GM23248 (cell line): ENCODE results near the gene EVC. TPM values are rescaled to one million over a fixed set of nuclear protein-coding genes. Genes with fewer than 3 reads are reported as not detected.

ENCODE experiments used
- DNase-seq: peaks from one replicate; pipeline ENCODE4 v3.0.0-alpha.2; 2015
- H2AFZ ChIP-seq: fragments of 200-600 bp; sonication (generic); 2 replicates; pipeline ENCODE4 v1.6.1; 2016; ENCODE audit warnings: antibody characterized with exemption
- H3F3A ChIP-seq: fragments of 200-600 bp; sonication (generic); 2 replicates; pipeline ENCODE4 v1.6.1; 2016; ENCODE audit warnings: mild to moderate bottlenecking, antibody characterized with exemption, mixed run types; ENCODE audit not compliant: insufficient read depth
- H3K27ac ChIP-seq: fragments of 200-600 bp; sonication (generic); 2 replicates; pipeline ENCODE4 v1.5.1; 2016; ENCODE audit warnings: mild to moderate bottlenecking
- H3K27me3 ChIP-seq: fragments of 200-600 bp; sonication (generic); replicated peaks from 2 replicates; pipeline ENCODE4 v1.6.1; 2016; ENCODE audit warnings: mild to moderate bottlenecking; ENCODE audit not compliant: insufficient read depth
- H3K36me3 ChIP-seq: fragments of 200-600 bp; sonication (generic); 2 replicates; pipeline ENCODE4 v1.6.1; 2016; ENCODE audit warnings: low read depth, mild to moderate bottlenecking
- H3K4me1 ChIP-seq: fragments of 200-600 bp; sonication (generic); 2 replicates; pipeline ENCODE4 v1.6.1; 2016; ENCODE audit warnings: mild to moderate bottlenecking; ENCODE audit not compliant: insufficient read depth
- H3K4me2 ChIP-seq: fragments of 200-600 bp; sonication (generic); one replicate; pipeline ENCODE4 v1.6.1; 2016; ENCODE audit warnings: mild to moderate bottlenecking; ENCODE audit not compliant: unreplicated experiment
- H3K4me3 ChIP-seq: fragments of 200-600 bp; sonication (generic); 2 replicates; pipeline ENCODE4 v1.5.1; 2016; ENCODE audit warnings: mild to moderate bottlenecking
- H3K79me2 ChIP-seq: fragments of 200-600 bp; sonication (generic); 2 replicates; pipeline ENCODE4 v1.6.1; 2016; ENCODE audit warnings: mild to moderate bottlenecking; ENCODE audit not compliant: insufficient read depth
- H3K9ac ChIP-seq: fragments of 200-600 bp; sonication (generic); 2 replicates; pipeline ENCODE4 v1.6.1; 2016; ENCODE audit warnings: mild to moderate bottlenecking
- H3K9me2 ChIP-seq: fragments of 200-600 bp; sonication (generic); 2 replicates; pipeline ENCODE4 v1.6.1; 2016; ENCODE audit warnings: mixed run types, mild to moderate bottlenecking, moderate library complexity; ENCODE audit not compliant: insufficient read depth
- H3K9me3 ChIP-seq: fragments of 200-600 bp; sonication (generic); one replicate; pipeline ENCODE4 v1.6.1; 2017; ENCODE audit warnings: low read depth
- H4K20me1 ChIP-seq: fragments of 200-600 bp; sonication (generic); 2 replicates; pipeline ENCODE4 v1.6.0; 2016; ENCODE audit not compliant: insufficient read depth
- EZH2 ChIP-seq: fragments of 200-600 bp; sonication (generic); IDR thresholded peaks from 2 replicates; pipeline ENCODE4 v1.6.1; 2018; ENCODE audit warnings: antibody characterized with exemption, mild to moderate bottlenecking; ENCODE audit not compliant: insufficient read depth, poor library complexity, severe bottlenecking
- EZH2phosphoT487 ChIP-seq: fragments of 200-600 bp; sonication (generic); IDR thresholded peaks from 2 replicates; pipeline ENCODE4 v1.6.1; 2018; ENCODE audit warnings: antibody characterized with exemption, moderate library complexity, mild to moderate bottlenecking, low read depth; ENCODE audit not compliant: insufficient read depth
- WGBS, 2 experiments: methylation state at CpG; one replicate each; pipeline ENCODE4 v1.1.6; 2015 to 2017; ENCODE audit warnings: low lambda C conversion rate in 2 of 2, low coverage in 1 of 2; ENCODE audit errors: missing lambda C conversion rate in 2 of 2; 5-methylcytosine and 5-hydroxymethylcytosine counted together
- in situ Hi-C: fragments of 300-500 bp; cut with MboI; formaldehyde crosslinking; loops from 2 replicates; pipeline ENCODE4 v1.15.0; 2020
- polyA plus RNA-seq: library from polyadenylated mRNA; unstranded; fragments of >200 nt; fragmentation: Nextera tagmentation; extraction: Ambion mirVana; gene quantifications from 2 replicates; pipeline ENCODE4 v1.2.1, GENCODE V29; 2016
- total RNA-seq: library from RNA; depleted of rRNA; stranded (reverse); fragments of >200 nt; shearing (Covaris generic); gene quantifications from 2 replicates; pipeline ENCODE4 v1.2.3, GENCODE V29; 2014

EVC gene
- total and polyA plus RNA-seq, 2 experiments from 2014 or later, result 4.0 to 56.2 TPM

DNA sequence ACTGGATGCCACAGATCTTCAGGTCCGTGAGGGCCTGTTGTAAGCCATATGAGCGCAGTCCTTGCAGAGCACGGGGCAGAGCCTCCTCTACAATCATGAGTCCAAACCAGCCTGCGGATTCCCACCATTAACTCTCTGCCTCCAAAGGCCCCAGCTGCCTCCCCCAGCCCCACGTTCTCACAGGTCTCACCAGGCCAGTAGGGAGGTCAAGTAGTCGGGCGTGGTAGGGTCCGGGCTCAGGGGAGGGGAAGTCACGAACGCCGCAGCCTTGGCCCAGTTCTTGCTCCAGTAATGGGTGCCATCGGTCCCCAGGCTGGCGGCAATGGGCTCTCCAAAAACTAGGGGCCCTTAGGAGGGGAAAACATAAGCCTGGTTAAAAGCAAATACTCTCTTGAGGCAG is 128.3 kb downstream of the EVC start:
- no peak overlapping the region for H3K4me3 ChIP-seq
- H3K4me2 ChIP-seq, result peak overlapping the region; percentile 73
- H3F3A ChIP-seq, result no peaks in the 10 kb centered on the region
- no peak for DNase-seq
- H3K9me2 ChIP-seq, result no peaks in the 10 kb centered on the region
- H3K79me2 ChIP-seq, result no peaks in the 10 kb centered on the region
- H3K9ac ChIP-seq, result no peak overlapping the region
- H3K27ac ChIP-seq, result no peak overlapping the region
- no peaks in the 10 kb centered on the region for H3K36me3 ChIP-seq
- peaks cover 5% of the 10 kb centered on the region; the same call in 1 of the 2 replicates for H3K4me1 ChIP-seq
- WGBS, 2 experiments, result 74 to 76% methylated on average over 13 of the region's 13 CpGs
- H4K20me1 ChIP-seq, result no peaks in the 10 kb centered on the region
- in situ Hi-C loops, result no loop called here
- peaks cover 4% of the 10 kb centered on the region; the same call in 1 of the 2 replicates for H3K27me3 ChIP-seq
- no peak overlapping the region for H2AFZ ChIP-seq
- H3K9me3 ChIP-seq, result no peaks in the 10 kb centered on the region
- no peak for TF ChIP-seq EZH2phosphoT487
- TF ChIP-seq EZH2, result no peak

DNA sequence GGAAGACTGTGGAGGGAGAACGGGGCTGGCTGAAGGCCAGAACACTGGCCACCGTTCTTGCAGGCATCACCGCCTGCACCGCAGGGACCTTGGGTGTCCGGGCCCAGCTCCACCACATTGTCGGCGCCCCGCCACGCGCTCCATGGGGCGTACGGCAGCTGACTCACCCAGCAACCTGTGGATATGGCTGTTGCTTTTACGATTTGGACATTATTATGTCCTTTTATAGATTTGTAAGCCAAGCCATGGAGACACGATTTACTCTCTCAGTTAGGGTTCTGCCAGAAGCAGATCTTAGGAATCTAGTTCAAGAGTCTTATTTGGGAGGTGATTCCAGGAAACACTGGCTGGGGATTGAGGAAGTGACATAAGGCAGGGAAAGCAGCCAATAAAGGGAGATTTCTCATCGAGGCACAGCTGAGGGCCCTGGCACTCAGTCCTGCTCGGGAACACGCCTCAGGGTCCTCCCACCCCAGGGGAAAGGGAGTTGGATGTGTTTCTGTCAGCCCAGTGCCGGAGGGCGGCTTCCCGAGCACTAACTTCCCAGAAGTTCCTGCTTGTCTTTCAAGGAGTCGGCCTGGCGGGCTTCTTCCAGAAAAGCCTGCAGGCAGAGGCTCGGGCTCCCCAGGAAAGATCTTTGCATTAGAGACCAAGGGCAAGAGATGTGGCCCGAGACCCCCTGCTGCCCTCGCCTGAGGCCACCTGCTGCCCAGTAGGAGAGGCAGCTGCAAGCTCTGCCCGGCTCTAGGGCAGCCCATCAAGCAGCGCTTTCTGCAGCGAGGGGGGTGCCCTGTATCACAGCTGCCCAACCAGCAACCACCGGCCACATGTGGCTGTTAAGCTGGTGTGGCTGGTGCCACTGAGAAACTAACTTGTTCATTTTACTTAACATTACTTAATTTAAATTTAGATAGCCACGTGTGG is 129.0 kb downstream of the EVC start:
- Histone ChIP-seq H3K9me3 (no peaks in the 10 kb centered on the region), H3K9me2 (no peaks in the 10 kb centered on the region), H3K4me1 (peaks cover 5% of the 10 kb centered on the region; the same call in 1 of the 2 replicates), H3K27ac (no peak overlapping the region), H4K20me1 (no peaks in the 10 kb centered on the region), H2AFZ (peak overlapping the region; percentile 77), H3K4me2 (peak overlapping the region; percentile 73), H3K79me2 (no peaks in the 10 kb centered on the region), H3K36me3 (no peaks in the 10 kb centered on the region), H3K9ac (no peak overlapping the region), H3K4me3 (peak overlapping the region; percentile 53), H3F3A (no peaks in the 10 kb centered on the region), H3K27me3 (peaks cover 4% of the 10 kb centered on the region; the same call in 1 of the 2 replicates)
- DNase-seq, result peak; percentile 62
- in situ Hi-C loops, result no loop called here
- 7% methylated on average over 30 of the region's 30 CpGs for WGBS, 2 experiments
- TF ChIP-seq EZH2phosphoT487 (no peak), EZH2 (no peak)

DNA sequence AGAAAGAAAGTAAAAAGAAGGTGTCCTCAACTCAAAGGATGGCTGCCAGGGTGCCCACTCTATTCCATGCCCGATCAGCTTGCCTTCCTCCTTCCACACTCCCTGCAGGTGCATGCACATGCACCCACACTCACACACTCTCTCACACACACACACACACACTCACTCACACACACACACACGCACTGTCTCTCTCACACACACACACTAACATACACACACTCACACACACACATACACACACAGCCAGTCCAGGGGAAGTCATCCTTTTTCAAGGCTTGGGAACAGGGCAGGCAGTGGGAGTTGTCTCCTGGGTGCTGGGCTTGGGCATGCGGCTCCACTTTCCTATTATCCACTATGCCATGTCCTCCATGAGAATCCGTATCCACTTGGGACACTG is 131.5 kb downstream of the EVC start:
- in situ Hi-C loops, result no loop called here
- WGBS, 2 experiments, result 73 to 85% methylated on average over 4 of the region's 4 CpGs
- no peaks in the 10 kb centered on the region for H3F3A ChIP-seq
- no peak for TF ChIP-seq EZH2
- no peak for TF ChIP-seq EZH2phosphoT487
- H3K9me3 ChIP-seq, result no peaks in the 10 kb centered on the region
- H3K79me2 ChIP-seq, result no peaks in the 10 kb centered on the region
- peaks cover 4% of the 10 kb centered on the region; the same call in 1 of the 2 replicates for H3K27me3 ChIP-seq
- no peak overlapping the region for H3K27ac ChIP-seq
- H2AFZ ChIP-seq, result no peak overlapping the region
- peaks cover 5% of the 10 kb centered on the region; the same call in 1 of the 2 replicates for H3K4me1 ChIP-seq
- H3K4me3 ChIP-seq, result no peak overlapping the region
- H3K4me2 ChIP-seq, result no peak overlapping the region
- no peak overlapping the region for H3K9ac ChIP-seq
- no peaks in the 10 kb centered on the region for H3K9me2 ChIP-seq
- DNase-seq, result no peak
- H4K20me1 ChIP-seq, result no peaks in the 10 kb centered on the region
- H3K36me3 ChIP-seq, result no peaks in the 10 kb centered on the region

DNA sequence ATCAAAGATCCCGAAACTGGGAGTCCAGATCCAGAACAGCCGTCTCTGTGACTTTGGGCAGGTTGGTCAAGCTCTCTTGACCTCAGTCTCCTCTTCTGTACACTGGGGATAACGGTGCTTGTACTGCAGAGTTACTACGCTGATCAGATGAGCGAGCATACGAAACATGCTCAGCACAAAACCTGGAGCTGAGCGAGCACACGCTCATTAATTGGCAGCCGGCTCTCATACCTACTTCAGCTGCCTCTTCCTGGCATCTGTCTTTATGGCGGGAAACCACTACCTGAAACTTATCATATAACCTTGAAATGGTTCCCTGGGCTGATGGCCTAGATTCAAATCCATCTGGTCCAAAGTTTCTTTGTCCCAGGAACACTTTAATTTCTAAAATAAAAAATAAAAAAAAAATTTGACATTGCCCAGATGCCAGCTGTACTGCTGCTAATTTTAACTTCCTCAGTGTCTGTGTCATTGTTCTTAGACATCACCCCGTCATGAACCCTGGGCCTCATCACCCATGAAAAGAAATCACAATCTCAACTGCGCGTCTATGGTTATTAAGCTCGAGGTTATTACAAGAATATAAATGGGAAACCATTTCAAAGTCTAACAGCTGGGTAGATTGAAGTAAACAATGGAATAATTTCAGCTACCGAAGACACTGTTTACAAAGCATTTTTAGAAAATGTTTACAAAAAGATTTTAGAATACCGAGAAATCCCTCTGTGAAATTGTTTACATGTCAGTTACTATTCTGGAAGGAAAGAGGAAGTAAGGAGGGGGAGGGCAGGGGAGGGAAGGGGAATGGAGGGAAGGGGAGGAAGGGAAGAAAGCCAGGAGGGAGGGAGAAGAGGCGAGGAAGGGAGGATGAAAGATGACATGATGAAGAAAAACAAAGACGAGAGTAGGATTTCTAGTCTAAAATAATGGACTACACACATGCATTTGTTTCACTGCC is 132.9 kb downstream of the EVC start:
- no peak overlapping the region for H3K9ac ChIP-seq
- no peak overlapping the region for H3K27ac ChIP-seq
- H4K20me1 ChIP-seq, result no peaks in the 10 kb centered on the region
- H3K4me2 ChIP-seq, result no peak overlapping the region
- in situ Hi-C loops, result no loop called here
- WGBS, 2 experiments, result 67 to 70% methylated on average over 17 to 18 of the region's 18 CpGs
- peaks cover 4% of the 10 kb centered on the region; the same call in 1 of the 2 replicates for H3K27me3 ChIP-seq
- H3K36me3 ChIP-seq, result no peaks in the 10 kb centered on the region
- peaks cover 5% of the 10 kb centered on the region; the same call in 1 of the 2 replicates for H3K4me1 ChIP-seq
- no peak for DNase-seq
- no peaks in the 10 kb centered on the region for H3F3A ChIP-seq
- no peak overlapping the region for H3K4me3 ChIP-seq
- no peaks in the 10 kb centered on the region for H3K9me2 ChIP-seq
- H3K9me3 ChIP-seq, result no peaks in the 10 kb centered on the region
- no peaks in the 10 kb centered on the region for H3K79me2 ChIP-seq
- H2AFZ ChIP-seq, result no peak overlapping the region
- TF ChIP-seq EZH2phosphoT487, result no peak
